Measurements from ENCODE around the gene PPT2.
"Not testable (repeated sequence)": the region's sequence is repeated elsewhere in the genome, so short reads cannot be mapped to it uniquely, and the experiment has no call there.

The PPT2 gene

GRCh38 chr6:32208996-32209395, 55.1 kb downstream of the PPT2 start:
- Histone ChIP-seq H3K4me3 (ENCODE audit: low read depth in 1 of 2, low read length in 2 of 2) (no peak overlapping the region), H3K9ac (ENCODE audit: low read length) (no peak overlapping the region), H3K9me3 (ENCODE audit: low read length) (no peaks in the 10 kb centered on the region), H3K27ac (ENCODE audit: low read depth, low read length) (no peak overlapping the region), H3K27me3 (ENCODE audit: control insufficient read depth in 1 of 2, insufficient read depth in 2 of 2, low read length in 2 of 2) (no peaks in the 10 kb centered on the region), H3K4me1 (ENCODE audit: insufficient read depth, low read length) (no peaks in the 10 kb centered on the region), H3K36me3 (ENCODE audit: insufficient read depth, low read length) (no peaks in the 10 kb centered on the region)

- Histone ChIP-seq H3K9ac (ENCODE audit: low read length) (no peak overlapping the region), H3K36me3 (ENCODE audit: insufficient read depth, low read length) (no peaks in the 10 kb centered on the region), H3K27ac (ENCODE audit: low read depth, low read length) (no peak overlapping the region), H3K4me1 (ENCODE audit: insufficient read depth, low read length) (no peaks in the 10 kb centered on the region), H3K9me3 (ENCODE audit: low read length) (no peaks in the 10 kb centered on the region), H3K27me3 (ENCODE audit: control insufficient read depth in 1 of 2, insufficient read depth in 2 of 2, low read length in 2 of 2) (no peaks in the 10 kb centered on the region), H3K4me3 (ENCODE audit: low read depth in 1 of 2, low read length in 2 of 2) (no peak overlapping the region)
Observed at GRCh38 chr6:32210191-32210601, 56.3 kb downstream of the PPT2 start.

GRCh38 chr6:32211432-32211831, 57.5 kb downstream of the PPT2 start:
- not testable (repeated sequence) for H3K9me3 ChIP-seq (ENCODE audit: low read length); H3K27me3 ChIP-seq (ENCODE audit: control insufficient read depth in 1 of 2, insufficient read depth in 2 of 2, low read length in 2 of 2); H3K27ac ChIP-seq (ENCODE audit: low read depth, low read length); H3K36me3 ChIP-seq (ENCODE audit: insufficient read depth, low read length); H3K9ac ChIP-seq (ENCODE audit: low read length); H3K4me1 ChIP-seq (ENCODE audit: insufficient read depth, low read length); H3K4me3 ChIP-seq (ENCODE audit: low read depth in 1 of 2, low read length in 2 of 2)

- no peaks in the 10 kb centered on the region for H3K4me1 ChIP-seq (ENCODE audit: insufficient read depth, low read length)
- no peaks in the 10 kb centered on the region for H3K9me3 ChIP-seq (ENCODE audit: low read length)
- no peaks in the 10 kb centered on the region for H3K36me3 ChIP-seq (ENCODE audit: insufficient read depth, low read length)
- no peaks in the 10 kb centered on the region for H3K27me3 ChIP-seq (ENCODE audit: control insufficient read depth in 1 of 2, insufficient read depth in 2 of 2, low read length in 2 of 2)
- no peak overlapping the region for H3K27ac ChIP-seq (ENCODE audit: low read depth, low read length)
- no peak overlapping the region for H3K9ac ChIP-seq (ENCODE audit: low read length)
- H3K4me3 ChIP-seq (ENCODE audit: low read depth in 1 of 2, low read length in 2 of 2): no peak overlapping the region
Observed at GRCh38 chr6:32212076-32212760, 58.3 kb downstream of the PPT2 start.
